HG02588 (cell line): ENCODE measurements around the gene MALAT1.
"Not testable (repeated sequence)": the region's sequence is repeated elsewhere in the genome, so short reads cannot be mapped to it uniquely, and the experiment has no call there.

Experiments used
- ATAC-seq: cut with Tn5 transposase; IDR thresholded peaks from one replicate; pipeline ENCODE4 v1.9.1; 2021; ENCODE audit warnings: mild to moderate bottlenecking, moderate library complexity; ENCODE audit not compliant: unreplicated experiment

Gene MALAT1

GRCh38 chr11:65497141-65498041 is 1.5 kb upstream of the MALAT1 start:
- ATAC-seq: peak; percentile 68

- ATAC-seq: no peak
Measured at GRCh38 chr11:65498042-65498726, 661 bp upstream of the MALAT1 start.

GRCh38 chr11:65498727-65498976 is 193 bp upstream of the MALAT1 start:
- no peak for ATAC-seq

GRCh38 chr11:65499713-65500386 is 1.0 kb downstream of the MALAT1 start:
- no peak for ATAC-seq

GRCh38 chr11:65500387-65501185 is 1.7 kb downstream of the MALAT1 start:
- no peak for ATAC-seq

- ATAC-seq: no peak
Measured at GRCh38 chr11:65501186-65501471, 2.3 kb downstream of the MALAT1 start.

- ATAC-seq: no peak
Measured at GRCh38 chr11:65501472-65502273, 2.8 kb downstream of the MALAT1 start.

GRCh38 chr11:65502274-65502554 is 3.4 kb downstream of the MALAT1 start:
- no peak for ATAC-seq

- ATAC-seq: no peak
Measured at GRCh38 chr11:65502555-65503367, 3.9 kb downstream of the MALAT1 start.

GRCh38 chr11:65503368-65503948 is 4.6 kb downstream of the MALAT1 start:
- no peak for ATAC-seq

- no peak for ATAC-seq
Measured at GRCh38 chr11:65503949-65504673, 5.3 kb downstream of the MALAT1 start.

GRCh38 chr11:65504674-65505465 is 6.0 kb downstream of the MALAT1 start:
- no peak for ATAC-seq

- no peak for ATAC-seq
Measured at GRCh38 chr11:65505466-65506289, 6.8 kb downstream of the MALAT1 start.

GRCh38 chr11:65506290-65506771 is 7.5 kb downstream of the MALAT1 start:
- ATAC-seq: peak; percentile 0

GRCh38 chr11:65506772-65507505 is 8.1 kb downstream of the MALAT1 start:
- peak; percentile 32 for ATAC-seq

GRCh38 chr11:65512311-65512710 is 13.5 kb downstream of the MALAT1 start:
- not testable (repeated sequence) for ATAC-seq
